ENCODE results near the gene CACNG3. TPM values are rescaled to one million over a fixed set of nuclear protein-coding genes. Genes with fewer than 3 reads are reported as not detected.

CACNG3 gene
- total RNA-seq, 2 donors from 2014 or later = not detected

DNA sequence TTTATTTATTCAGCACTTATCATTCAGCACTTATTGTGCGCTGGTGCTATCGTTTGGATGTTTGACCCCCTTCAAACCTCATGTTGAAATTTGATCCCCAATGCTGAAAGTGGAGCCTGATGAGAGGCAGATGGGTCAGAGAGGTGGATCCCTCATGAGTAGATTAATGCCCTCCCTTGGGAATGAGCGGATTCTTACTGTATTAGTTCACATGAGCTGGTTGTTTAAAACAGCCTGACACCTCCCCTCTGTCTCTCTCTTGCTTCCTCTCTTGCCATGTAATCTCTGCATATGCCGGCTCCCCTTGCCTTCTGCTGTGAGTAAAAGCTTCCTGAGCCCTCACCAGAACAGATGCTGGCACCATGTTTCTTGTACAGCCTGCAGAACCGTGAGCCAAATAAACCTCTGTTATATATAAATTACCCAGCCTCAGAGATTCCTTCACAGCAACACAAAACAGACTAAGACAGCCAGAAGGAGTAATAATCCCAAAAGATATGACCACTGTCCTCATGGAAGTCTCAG, 111.1 kb downstream of the CACNG3 start:
- no peak overlapping the region for H3K27ac Mint-ChIP-seq
- 90 to 96% methylated on average over 3 to 5 of the region's 5 CpGs for WGBS, 2 experiments (ENCODE audit: insufficient coverage in 1 of 2, insufficient read length in 1 of 2)
- Histone ChIP-seq H3K36me3 (ENCODE audit: control insufficient read depth, insufficient read depth, low read length) (no peaks in the 10 kb centered on the region), H3K9ac (ENCODE audit: extremely low read depth, low read length, poor library complexity, severe bottlenecking) (no peak overlapping the region), H3K9me3 (ENCODE audit: control insufficient read depth, low read length) (peaks cover 6% of the 10 kb centered on the region), H3K4me3 (ENCODE audit: low read length) (no peak overlapping the region), H3K27ac (ENCODE audit: low read depth, low read length) (no peak overlapping the region), H3K4me1 (ENCODE audit: control insufficient read depth, insufficient read depth, low read length) (no peaks in the 10 kb centered on the region), H3K27me3 (ENCODE audit: control insufficient read depth, insufficient read depth, low read length, poor library complexity, severe bottlenecking) (no peaks in the 10 kb centered on the region)
- peaks cover 10% of the 10 kb centered on the region for H3K27me3 Mint-ChIP-seq (ENCODE audit: insufficient read depth)
- no peaks in the 10 kb centered on the region for H3K9me3 Mint-ChIP-seq
- no peak for DNase-seq
- no peaks in the 10 kb centered on the region for H3K4me1 Mint-ChIP-seq
- TF ChIP-seq, protein P1, sequence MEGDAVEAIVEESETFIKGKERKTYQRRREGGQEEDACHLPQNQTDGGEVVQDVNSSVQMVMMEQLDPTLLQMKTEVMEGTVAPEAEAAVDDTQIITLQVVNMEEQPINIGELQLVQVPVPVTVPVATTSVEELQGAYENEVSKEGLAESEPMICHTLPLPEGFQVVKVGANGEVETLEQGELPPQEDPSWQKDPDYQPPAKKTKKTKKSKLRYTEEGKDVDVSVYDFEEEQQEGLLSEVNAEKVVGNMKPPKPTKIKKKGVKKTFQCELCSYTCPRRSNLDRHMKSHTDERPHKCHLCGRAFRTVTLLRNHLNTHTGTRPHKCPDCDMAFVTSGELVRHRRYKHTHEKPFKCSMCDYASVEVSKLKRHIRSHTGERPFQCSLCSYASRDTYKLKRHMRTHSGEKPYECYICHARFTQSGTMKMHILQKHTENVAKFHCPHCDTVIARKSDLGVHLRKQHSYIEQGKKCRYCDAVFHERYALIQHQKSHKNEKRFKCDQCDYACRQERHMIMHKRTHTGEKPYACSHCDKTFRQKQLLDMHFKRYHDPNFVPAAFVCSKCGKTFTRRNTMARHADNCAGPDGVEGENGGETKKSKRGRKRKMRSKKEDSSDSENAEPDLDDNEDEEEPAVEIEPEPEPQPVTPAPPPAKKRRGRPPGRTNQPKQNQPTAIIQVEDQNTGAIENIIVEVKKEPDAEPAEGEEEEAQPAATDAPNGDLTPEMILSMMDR (conservative IDR thresholded peaks at IDR 0.05) = no peak
- no peak overlapping the region for H3K4me3 Mint-ChIP-seq
- H3K36me3 Mint-ChIP-seq (ENCODE audit: low read depth) = no peaks in the 10 kb centered on the region

DNA sequence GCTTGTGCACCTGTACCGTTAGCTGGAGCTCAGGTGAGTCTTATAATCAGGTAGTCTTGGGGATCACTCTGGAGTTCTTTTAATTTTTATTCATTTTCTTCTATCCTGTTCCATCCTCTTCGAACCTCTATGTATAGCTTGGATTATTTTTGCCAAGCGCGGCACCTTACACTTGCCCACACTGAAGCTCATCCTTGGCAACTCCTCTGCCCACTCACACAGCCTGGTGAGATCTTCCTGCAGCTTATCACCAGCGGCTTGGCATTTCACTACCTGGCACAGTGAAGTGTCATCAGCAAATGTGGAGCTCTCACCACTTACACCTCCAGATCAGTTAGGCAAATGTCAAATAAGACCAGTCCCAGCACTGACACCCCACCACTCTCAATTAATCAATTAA, 116.7 kb downstream of the CACNG3 start:
- 87 to 100% methylated on average over 4 to 5 of the region's 5 CpGs for WGBS, 2 experiments (ENCODE audit: insufficient coverage in 1 of 2, insufficient read length in 1 of 2)
- Histone ChIP-seq H3K9ac (ENCODE audit: extremely low read depth, low read length, poor library complexity, severe bottlenecking) (no peak overlapping the region), H3K4me1 (ENCODE audit: control insufficient read depth, insufficient read depth, low read length) (no peaks in the 10 kb centered on the region), H3K36me3 (ENCODE audit: control insufficient read depth, insufficient read depth, low read length) (no peaks in the 10 kb centered on the region), H3K27me3 (ENCODE audit: control insufficient read depth, insufficient read depth, low read length, poor library complexity, severe bottlenecking) (no peaks in the 10 kb centered on the region), H3K4me3 (ENCODE audit: low read length) (no peak overlapping the region), H3K9me3 (ENCODE audit: control insufficient read depth, low read length) (peaks cover 15% of the 10 kb centered on the region), H3K27ac (ENCODE audit: low read depth, low read length) (no peak overlapping the region)
- TF ChIP-seq, protein P1 (conservative IDR thresholded peaks at IDR 0.05) = no peak
- H3K9me3 Mint-ChIP-seq = peaks cover 11% of the 10 kb centered on the region
- peaks cover 6% of the 10 kb centered on the region for H3K36me3 Mint-ChIP-seq (ENCODE audit: low read depth)
- DNase-seq = no peak
- H3K4me3 Mint-ChIP-seq = no peak overlapping the region
- H3K27ac Mint-ChIP-seq = no peak overlapping the region
- no peaks in the 10 kb centered on the region for H3K4me1 Mint-ChIP-seq
- peaks cover 2% of the 10 kb centered on the region for H3K27me3 Mint-ChIP-seq (ENCODE audit: insufficient read depth)

DNA sequence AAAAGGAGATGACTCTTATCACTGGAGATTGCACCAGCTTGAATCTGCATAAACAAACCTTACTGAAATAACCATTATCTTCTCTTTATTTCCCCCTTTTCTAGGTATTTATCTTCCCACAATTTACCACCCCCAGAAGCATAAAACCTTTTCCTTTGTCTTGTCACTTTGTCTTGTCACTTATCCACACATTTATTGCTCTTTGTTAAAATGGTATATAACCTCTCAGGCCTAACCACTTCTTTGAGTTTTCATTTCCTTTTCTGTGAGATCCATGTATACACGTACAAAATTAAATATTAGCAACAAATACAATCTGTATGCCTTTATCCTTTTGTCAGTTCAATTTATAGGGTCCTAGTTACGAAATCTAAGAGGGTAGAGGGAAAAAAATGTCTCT, 122.9 kb downstream of the CACNG3 start:
- Mint-ChIP-seq H3K27me3 (ENCODE audit: insufficient read depth) (peaks cover 5% of the 10 kb centered on the region), H3K36me3 (ENCODE audit: low read depth) (peaks cover 15% of the 10 kb centered on the region), H3K27ac (no peak overlapping the region), H3K4me3 (no peak overlapping the region), H3K4me1 (peaks cover 14% of the 10 kb centered on the region), H3K9me3 (peaks cover 57% of the 10 kb centered on the region)
- H3K9ac ChIP-seq (ENCODE audit: extremely low read depth, low read length, poor library complexity, severe bottlenecking) = no peak overlapping the region
- peaks cover 52% of the 10 kb centered on the region for H3K9me3 ChIP-seq (ENCODE audit: control insufficient read depth, low read length)
- H3K36me3 ChIP-seq (ENCODE audit: control insufficient read depth, insufficient read depth, low read length) = no peaks in the 10 kb centered on the region
- DNase-seq = no peak
- no peaks in the 10 kb centered on the region for H3K27me3 ChIP-seq (ENCODE audit: control insufficient read depth, insufficient read depth, low read length, poor library complexity, severe bottlenecking)
- peaks cover 8% of the 10 kb centered on the region for H3K4me1 ChIP-seq (ENCODE audit: control insufficient read depth, insufficient read depth, low read length)
- no peak overlapping the region for H3K4me3 ChIP-seq (ENCODE audit: low read length)
- TF ChIP-seq, protein P1 (conservative IDR thresholded peaks at IDR 0.05) = no peak
- H3K27ac ChIP-seq (ENCODE audit: low read depth, low read length) = no peak overlapping the region
- 82 to 100% methylated on average over 1 of the region's 2 CpGs for WGBS, 2 experiments (ENCODE audit: insufficient coverage in 1 of 2, insufficient read length in 1 of 2)

All from endodermal cell (in vitro differentiated cells).